T1000 (cell line): Measurements from ENCODE around the gene GSK3B.

Experiments used
- DNase-seq: peaks from one replicate; lab custom pipeline; 2025; ENCODE audit warnings: mixed read lengths; lab: John Stamatoyannopoulos, UW

Gene GSK3B

GRCh38 chr3:120093911-120094775 lies at the start of gene GSK3B:
Gene GSK3B (minus strand): TSS chr3:120094447. CDS start chr3:120093434, 1,013 bp downstream.
- peak; percentile 74 for DNase-seq

- DNase-seq, result no peak
These were observed 49.4 kb upstream of the GSK3B start for GRCh38 chr3:120143676-120144075.

GRCh38 chr3:120142236-120142635 lies 48.0 kb upstream of the GSK3B start:
- no peak for DNase-seq

DNA sequence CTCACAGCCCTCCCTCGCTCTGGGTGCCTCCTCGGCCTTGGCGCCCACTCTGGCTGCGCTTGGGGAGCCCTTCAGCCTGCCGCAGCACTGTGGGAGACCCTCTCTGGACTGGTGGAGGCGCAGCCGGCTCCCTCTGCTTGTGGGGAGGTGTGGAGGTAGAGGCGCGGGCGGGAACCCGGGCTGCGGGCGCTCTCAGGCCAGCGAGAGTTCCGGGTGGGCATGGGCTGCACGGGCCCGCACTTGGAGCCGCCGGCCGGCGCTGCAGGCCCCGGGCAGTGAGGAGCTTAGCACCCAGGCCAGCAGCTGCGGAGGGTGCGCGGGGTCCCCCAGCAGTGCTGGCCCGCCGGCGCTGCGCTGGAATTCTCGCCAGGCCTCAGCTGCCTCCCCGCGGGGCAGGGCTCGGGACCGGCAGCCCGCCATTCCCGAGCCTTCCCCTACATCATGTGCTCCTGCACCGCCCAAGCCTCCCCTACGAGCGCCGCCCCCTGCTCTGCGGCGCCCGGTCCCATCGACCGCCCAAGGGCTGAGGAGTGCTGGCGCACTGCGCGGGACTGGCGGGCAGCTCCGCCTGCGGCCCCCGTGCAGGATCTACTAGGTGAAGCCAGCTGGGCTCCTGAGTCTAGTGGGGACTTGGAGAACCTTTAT lies 46.0 kb upstream of the GSK3B start:
- no peak for DNase-seq

DNA sequence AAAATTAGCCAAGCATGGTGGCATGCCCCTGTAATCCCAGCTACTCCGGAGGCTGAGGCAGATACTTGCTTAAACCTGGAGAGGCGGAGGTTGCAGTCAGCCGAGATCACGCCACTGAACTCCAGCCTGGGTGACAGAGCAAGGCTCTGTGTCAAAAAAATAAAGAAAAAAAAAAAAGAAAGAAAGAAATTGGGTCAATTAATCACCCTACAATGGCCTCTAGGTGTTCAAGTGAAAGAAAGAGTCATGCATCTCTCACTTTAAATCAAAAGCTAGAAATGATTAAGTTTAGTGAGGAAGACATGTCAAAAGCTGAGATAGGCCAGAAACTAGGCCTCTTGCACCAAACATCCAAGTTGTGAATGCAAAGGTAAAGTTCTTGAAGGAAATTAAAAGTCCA lies 44.9 kb upstream of the GSK3B start:
- DNase-seq, result no peak

- no peak for DNase-seq
These were observed 43.3 kb upstream of the GSK3B start for GRCh38 chr3:120137548-120137947.

GRCh38 chr3:120130656-120131055 lies 36.4 kb upstream of the GSK3B start:
- DNase-seq, result no peak

DNA sequence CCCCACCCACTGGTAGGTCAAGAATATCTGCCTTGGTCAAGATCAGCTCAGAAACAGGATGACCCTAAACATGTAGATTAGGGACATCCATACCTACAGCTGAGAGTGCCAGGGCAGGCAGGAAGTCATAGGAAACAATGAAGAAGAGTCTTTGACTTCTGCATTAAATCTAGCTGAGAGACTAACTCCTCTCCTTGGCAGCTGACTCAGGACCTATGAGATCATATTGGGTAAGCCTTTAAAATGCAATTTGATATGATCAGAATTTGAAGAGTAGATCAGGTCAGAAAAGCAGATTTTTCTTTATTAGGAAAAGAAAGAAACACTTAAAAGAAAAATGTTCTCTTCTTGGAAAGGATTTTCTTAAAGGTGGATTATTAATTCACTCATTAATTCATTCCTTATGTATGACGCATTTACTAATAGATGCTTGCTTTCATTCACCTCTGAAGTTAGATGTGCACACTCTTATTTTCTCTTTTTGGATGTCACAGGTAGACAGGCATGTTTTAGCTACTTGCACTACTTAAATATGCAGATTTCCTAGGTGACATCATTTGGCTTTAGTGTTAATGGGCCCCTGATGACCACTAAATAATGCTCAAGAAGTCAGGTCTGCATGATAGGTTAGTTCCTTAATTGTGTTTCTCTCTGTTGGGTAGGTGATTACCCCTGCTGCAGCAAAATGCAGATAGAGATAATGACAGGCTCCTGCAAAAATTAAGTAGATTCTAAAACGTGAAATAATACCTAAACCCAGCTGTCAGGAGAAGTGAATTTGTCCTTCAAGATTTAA lies 35.7 kb upstream of the GSK3B start:
- no peak for DNase-seq

GRCh38 chr3:120129051-120129450 lies 34.8 kb upstream of the GSK3B start:
- no peak for DNase-seq

DNA sequence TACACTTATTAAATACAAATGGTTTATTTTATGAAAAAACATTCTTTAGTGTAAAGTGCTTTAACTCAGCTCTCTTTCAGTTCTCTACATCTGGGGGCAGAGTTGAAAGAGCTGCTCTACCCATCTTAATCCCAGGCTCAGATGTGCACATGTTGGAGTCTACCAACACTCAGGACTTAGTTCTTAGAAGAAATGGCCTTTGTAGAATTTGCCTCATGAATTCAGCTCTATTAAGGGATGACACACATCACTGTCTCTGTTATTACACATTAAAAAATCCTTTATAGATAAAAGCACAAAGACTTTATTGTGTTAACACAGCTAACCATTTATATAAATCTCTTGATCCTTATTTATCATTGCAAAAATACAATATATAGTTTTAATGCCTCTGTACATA lies 31.7 kb upstream of the GSK3B start:
- DNase-seq, result no peak

DNA sequence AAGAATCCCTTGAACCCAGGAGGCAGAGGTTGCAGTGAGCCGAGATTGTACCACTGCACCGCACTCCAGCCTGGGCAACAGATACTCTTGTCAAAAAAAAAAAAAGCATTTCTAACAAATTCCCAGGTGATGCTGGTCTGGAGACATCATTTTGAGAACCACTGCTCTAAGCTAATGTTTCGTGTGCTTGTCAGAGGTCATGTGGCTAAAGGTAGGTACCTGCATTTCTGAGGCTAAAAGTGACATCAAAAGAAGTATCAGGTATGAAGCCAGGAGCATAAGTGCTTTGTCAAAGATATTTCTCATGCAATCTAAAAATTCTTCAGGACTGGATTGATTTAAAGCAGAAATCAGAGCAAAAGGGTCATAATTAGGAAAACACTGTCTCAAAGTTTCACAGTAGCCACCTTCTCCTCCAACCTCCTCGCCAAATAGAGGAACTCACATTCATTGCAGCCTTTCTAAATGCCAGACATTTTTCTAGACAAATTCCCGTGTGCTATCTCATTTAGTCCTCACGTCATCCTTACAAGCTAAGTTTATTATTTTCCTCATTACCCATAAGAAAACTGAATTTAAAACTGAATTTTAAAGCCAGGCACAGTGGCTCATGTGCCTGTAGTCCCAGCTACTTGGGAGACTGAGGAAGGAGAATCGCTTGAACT lies 25.7 kb upstream of the GSK3B start:
- DNase-seq, result no peak

DNA sequence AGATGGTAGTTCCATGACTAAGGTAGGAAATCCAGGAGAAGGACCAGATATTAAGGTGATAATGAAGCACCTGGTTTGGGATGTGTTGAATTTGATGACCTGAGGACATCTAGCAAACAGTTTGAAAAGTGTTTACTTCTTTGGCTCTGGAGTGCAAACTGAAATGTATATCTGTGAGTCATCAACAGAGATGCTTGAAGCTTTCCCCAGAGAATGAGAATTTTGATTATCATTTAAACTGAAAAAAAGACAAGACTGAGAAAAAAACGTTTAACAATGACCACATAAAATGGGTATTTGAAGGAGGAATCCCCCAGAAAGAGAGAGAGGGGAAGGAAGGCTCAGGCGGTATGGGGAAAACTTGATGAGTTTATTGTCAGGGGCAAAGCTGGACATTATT lies 20.7 kb upstream of the GSK3B start:
- no peak for DNase-seq

GRCh38 chr3:120114376-120114775 lies 20.1 kb upstream of the GSK3B start:
- no peak for DNase-seq

GRCh38 chr3:120113128-120114116 lies 19.2 kb upstream of the GSK3B start:
- peak; percentile 17 for DNase-seq

DNA sequence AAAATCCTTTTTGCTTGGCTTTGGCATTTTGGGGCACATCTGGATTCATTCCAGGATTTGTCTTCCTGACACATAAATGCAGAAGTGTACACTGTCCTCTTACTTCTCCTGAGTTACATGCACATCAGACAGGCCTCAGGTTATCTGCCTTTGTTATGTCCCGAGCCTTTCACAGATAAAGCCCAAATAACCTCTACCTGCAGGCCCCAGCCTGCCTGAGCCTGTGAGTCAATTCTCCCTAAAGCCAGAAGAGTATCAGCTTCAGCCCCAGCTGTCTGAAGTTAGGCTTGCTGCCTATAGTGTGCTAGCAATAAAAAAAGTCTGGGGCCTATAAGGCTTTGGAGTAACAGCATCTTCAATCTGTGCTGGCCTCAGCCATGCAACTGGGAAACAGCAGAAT lies 17.7 kb upstream of the GSK3B start:
- DNase-seq, result no peak

DNA sequence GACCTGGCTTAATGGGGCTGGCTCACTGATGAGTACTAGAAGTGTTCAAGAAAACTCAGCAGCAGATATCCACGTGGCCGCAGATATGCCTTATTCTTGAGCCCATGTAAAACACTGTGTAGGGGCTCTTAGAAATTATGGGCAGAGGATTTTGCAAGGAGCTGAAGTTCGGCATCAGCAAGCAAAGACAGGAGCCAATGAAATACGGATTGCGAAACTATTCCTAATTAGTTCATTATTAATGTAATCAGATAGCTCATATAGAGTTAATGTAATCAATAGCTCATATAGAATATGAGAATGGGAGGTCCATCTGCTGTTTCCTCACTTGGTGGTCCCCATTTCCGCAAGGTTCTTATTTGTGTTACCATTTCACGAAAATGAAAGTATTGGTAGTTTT lies 9.0 kb upstream of the GSK3B start:
- no peak for DNase-seq

GRCh38 chr3:120102674-120103073 lies 8.4 kb upstream of the GSK3B start:
- no peak for DNase-seq

- DNase-seq, result no peak
These were observed 8.0 kb upstream of the GSK3B start for GRCh38 chr3:120102232-120102631.

DNA sequence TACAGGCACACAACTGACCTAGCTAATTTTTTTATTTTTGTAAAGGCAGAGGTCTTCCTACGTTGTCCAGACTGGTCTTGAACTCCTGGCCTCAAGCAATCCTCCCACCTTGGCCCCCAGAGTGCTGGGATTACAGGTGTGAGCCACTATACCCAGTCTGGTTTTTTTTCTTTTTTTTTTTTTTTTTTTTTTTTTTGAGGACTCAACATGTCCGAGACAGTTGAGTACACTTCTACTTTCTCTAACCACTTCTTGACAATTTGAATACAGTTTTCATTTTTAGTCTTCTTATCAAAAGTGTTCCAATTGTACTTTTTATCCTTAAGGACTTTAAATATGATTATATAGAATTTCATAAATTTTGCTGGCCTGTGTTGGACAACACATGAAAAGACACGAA lies 7.4 kb upstream of the GSK3B start:
- no peak for DNase-seq

GRCh38 chr3:120100711-120101110 lies 6.5 kb upstream of the GSK3B start:
- DNase-seq, result no peak

GRCh38 chr3:120098710-120099109 lies 4.5 kb upstream of the GSK3B start:
- no peak for DNase-seq
